ENCODE results near the gene CCDC85B. TPM values are rescaled to one million over a fixed set of nuclear protein-coding genes. Genes with fewer than 3 reads are reported as not detected.

Gene CCDC85B
- total and polyA plus RNA-seq, 2 of the 13 experiments (the other 11 are each of a cell fraction or from before 2014, with no cell fraction given): 8.2 to 19.5 TPM

- TF ChIP-seq SRF (IDR thresholded peaks at IDR 0.05; ENCODE audit: low read depth, low read length): no peak
- no peak for TF ChIP-seq CEBPG (CRISPR knock-in tag; IDR thresholded peaks at IDR 0.05)
- TF ChIP-seq, protein P1, sequence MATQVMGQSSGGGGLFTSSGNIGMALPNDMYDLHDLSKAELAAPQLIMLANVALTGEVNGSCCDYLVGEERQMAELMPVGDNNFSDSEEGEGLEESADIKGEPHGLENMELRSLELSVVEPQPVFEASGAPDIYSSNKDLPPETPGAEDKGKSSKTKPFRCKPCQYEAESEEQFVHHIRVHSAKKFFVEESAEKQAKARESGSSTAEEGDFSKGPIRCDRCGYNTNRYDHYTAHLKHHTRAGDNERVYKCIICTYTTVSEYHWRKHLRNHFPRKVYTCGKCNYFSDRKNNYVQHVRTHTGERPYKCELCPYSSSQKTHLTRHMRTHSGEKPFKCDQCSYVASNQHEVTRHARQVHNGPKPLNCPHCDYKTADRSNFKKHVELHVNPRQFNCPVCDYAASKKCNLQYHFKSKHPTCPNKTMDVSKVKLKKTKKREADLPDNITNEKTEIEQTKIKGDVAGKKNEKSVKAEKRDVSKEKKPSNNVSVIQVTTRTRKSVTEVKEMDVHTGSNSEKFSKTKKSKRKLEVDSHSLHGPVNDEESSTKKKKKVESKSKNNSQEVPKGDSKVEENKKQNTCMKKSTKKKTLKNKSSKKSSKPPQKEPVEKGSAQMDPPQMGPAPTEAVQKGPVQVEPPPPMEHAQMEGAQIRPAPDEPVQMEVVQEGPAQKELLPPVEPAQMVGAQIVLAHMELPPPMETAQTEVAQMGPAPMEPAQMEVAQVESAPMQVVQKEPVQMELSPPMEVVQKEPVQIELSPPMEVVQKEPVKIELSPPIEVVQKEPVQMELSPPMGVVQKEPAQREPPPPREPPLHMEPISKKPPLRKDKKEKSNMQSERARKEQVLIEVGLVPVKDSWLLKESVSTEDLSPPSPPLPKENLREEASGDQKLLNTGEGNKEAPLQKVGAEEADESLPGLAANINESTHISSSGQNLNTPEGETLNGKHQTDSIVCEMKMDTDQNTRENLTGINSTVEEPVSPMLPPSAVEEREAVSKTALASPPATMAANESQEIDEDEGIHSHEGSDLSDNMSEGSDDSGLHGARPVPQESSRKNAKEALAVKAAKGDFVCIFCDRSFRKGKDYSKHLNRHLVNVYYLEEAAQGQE (IDR thresholded peaks at IDR 0.05; ENCODE audit: borderline replicate concordance in 1 of 2, low read depth in 1 of 2, low read length in 2 of 2): 0 out of 4 replicates have a peak, but pooled peaks of 1 of the 2 experiments have one; percentile 25
- no peak for TF ChIP-seq ZFP82 (CRISPR knock-in tag; IDR thresholded peaks at IDR 0.05; ENCODE audit: borderline replicate concordance)
- no peak for TF ChIP-seq ZBTB42 (CRISPR knock-in tag; IDR thresholded peaks at IDR 0.05)
- TF ChIP-seq MEIS1 (CRISPR knock-in tag; IDR thresholded peaks at IDR 0.05; ENCODE audit: borderline replicate concordance): no peak
- 0 out of 2 replicates have a peak, but pooled peaks have one; percentile 66 for TF ChIP-seq ADNP (CRISPR knock-in tag; IDR thresholded peaks at IDR 0.05)
- TF ChIP-seq ATRX (CRISPR knock-in tag; IDR thresholded peaks at IDR 0.05; ENCODE audit: borderline replicate concordance): no peak
- TF ChIP-seq, protein P2, sequence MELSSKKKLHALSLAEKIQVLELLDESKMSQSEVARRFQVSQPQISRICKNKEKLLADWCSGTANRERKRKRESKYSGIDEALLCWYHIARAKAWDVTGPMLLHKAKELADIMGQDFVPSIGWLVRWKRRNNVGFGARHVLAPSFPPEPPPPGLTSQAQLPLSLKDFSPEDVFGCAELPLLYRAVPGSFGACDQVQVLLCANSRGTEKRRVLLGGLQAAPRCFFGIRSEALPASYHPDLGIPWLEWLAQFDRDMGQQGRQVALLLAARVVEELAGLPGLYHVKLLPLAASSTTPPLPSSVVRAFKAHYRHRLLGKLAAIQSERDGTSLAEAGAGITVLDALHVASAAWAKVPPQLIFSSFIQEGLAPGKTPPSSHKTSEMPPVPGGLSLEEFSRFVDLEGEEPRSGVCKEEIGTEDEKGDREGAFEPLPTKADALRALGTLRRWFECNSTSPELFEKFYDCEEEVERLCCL (CRISPR knock-in tag; IDR thresholded peaks at IDR 0.05; ENCODE audit: borderline replicate concordance): no peak
- TF ChIP-seq ZNF619 (CRISPR knock-in tag; IDR thresholded peaks at IDR 0.05): no peak; the same call in 1 of the 2 replicates
- no peak for TF ChIP-seq NFYC (CRISPR knock-in tag; IDR thresholded peaks at IDR 0.05)
- TF ChIP-seq NRL (CRISPR knock-in tag; IDR thresholded peaks at IDR 0.05; ENCODE audit: borderline replicate concordance): peak; percentile 82
- TF ChIP-seq ZNF879 (CRISPR knock-in tag; IDR thresholded peaks at IDR 0.05): no peak
- peak; percentile 53; the same call in 1 of the 2 replicates for TF ChIP-seq RAD51 (IDR thresholded peaks at IDR 0.05; ENCODE audit: borderline replicate concordance)
- TF ChIP-seq HMGA1 (CRISPR knock-in tag; conservative IDR thresholded peaks at IDR 0.05): no peak
- TF ChIP-seq CENPX (CRISPR knock-in tag; IDR thresholded peaks at IDR 0.05): no peak
- no peak for TF ChIP-seq GPN1 (CRISPR knock-in tag; IDR thresholded peaks at IDR 0.05; ENCODE audit: borderline replicate concordance)
- peak; percentile 87 for TF ChIP-seq SAP130 (CRISPR knock-in tag; IDR thresholded peaks at IDR 0.05; ENCODE audit: low read depth)
- no peak for TF ChIP-seq ZFAT (CRISPR knock-in tag; conservative IDR thresholded peaks at IDR 0.05)
- peak; percentile 66; the same call in 1 of the 2 replicates for TF ChIP-seq HDAC2 (CRISPR knock-in tag; IDR thresholded peaks at IDR 0.05)
- peak; percentile 39; the same call in 1 of the 2 replicates for TF ChIP-seq POGZ (CRISPR knock-in tag; IDR thresholded peaks at IDR 0.05)
- TF ChIP-seq, protein P3, sequence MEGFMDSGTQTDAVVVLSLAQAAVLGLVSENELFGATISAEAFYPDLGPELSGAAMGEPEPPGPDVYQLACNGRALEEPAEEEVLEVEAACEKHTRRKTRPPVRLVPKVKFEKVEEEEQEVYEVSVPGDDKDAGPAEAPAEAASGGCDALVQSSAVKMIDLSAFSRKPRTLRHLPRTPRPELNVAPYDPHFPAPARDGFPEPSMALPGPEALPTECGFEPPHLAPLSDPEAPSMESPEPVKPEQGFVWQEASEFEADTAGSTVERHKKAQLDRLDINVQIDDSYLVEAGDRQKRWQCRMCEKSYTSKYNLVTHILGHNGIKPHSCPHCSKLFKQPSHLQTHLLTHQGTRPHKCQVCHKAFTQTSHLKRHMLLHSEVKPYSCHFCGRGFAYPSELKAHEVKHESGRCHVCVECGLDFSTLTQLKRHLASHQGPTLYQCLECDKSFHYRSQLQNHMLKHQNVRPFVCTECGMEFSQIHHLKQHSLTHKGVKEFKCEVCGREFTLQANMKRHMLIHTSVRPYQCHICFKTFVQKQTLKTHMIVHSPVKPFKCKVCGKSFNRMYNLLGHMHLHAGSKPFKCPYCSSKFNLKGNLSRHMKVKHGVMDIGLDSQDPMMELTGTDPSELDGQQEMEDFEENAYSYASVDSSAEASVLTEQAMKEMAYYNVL (CRISPR knock-in tag; IDR thresholded peaks at IDR 0.05; ENCODE audit: borderline replicate concordance): peak; percentile 56; the same call in 1 of the 2 replicates
- no peak for TF ChIP-seq NFIB (CRISPR knock-in tag; IDR thresholded peaks at IDR 0.05; ENCODE audit: borderline replicate concordance)
- TF ChIP-seq MIER3 (CRISPR knock-in tag; IDR thresholded peaks at IDR 0.05; ENCODE audit: borderline replicate concordance): no peak
Observed at GRCh38 chr11:65873318-65874156, 16.9 kb upstream of the CCDC85B start (continued).

Data from HepG2 (cell line).